ENCODE measurements around the gene CRYGB. TPM values are rescaled to one million over a fixed set of nuclear protein-coding genes. Genes with fewer than 3 reads are reported as not detected.
A peak's percentile ranks its signal among the peaks of the same experiment; 100 is the strongest.

The CRYGB gene
- total and polyA plus RNA-seq, 2 of the 13 experiments (the other 11 are each of a cell fraction or from before 2014, with no cell fraction given), result not detected

GRCh38 chr2:208179028-208179609, 33.2 kb upstream of the CRYGB start (continued):
- TF ChIP-seq NFYC (CRISPR knock-in tag; IDR thresholded peaks at IDR 0.05) (no peak), FOXK1 (CRISPR knock-in tag; IDR thresholded peaks at IDR 0.05; ENCODE audit: borderline replicate concordance, low read depth) (peak; percentile 53; the same call in 1 of the 2 replicates), PRDM15 (CRISPR knock-in tag; IDR thresholded peaks at IDR 0.05) (no peak), NR2F6 (IDR thresholded peaks at IDR 0.05) (peak; percentile 85), NR2F6 (CRISPR knock-in tag; IDR thresholded peaks at IDR 0.05) (peak; percentile 77), NR1H2 (CRISPR knock-in tag; IDR thresholded peaks at IDR 0.05; ENCODE audit: borderline replicate concordance, low read depth) (no peak), SIX1 (CRISPR knock-in tag; IDR thresholded peaks at IDR 0.05; ENCODE audit: borderline replicate concordance) (no peak), ZNF574 (CRISPR knock-in tag; IDR thresholded peaks at IDR 0.05) (peak; percentile 31; the same call in 1 of the 2 replicates), DPF2 (CRISPR knock-in tag; IDR thresholded peaks at IDR 0.05; ENCODE audit: borderline replicate concordance, low read depth) (peak; percentile 26; the same call in 1 of the 2 replicates), ZNF44 (CRISPR knock-in tag; IDR thresholded peaks at IDR 0.05) (no peak), GMEB2 (CRISPR knock-in tag; IDR thresholded peaks at IDR 0.05; ENCODE audit: low read depth) (no peak), CEBPB (IDR thresholded peaks at IDR 0.05; ENCODE audit: borderline replicate concordance, low read depth, low read length) (peak; percentile 80), ZSCAN25 (CRISPR knock-in tag; IDR thresholded peaks at IDR 0.05) (no peak), CC2D1A (CRISPR knock-in tag; IDR thresholded peaks at IDR 0.05) (no peak), MIER3 (CRISPR knock-in tag; IDR thresholded peaks at IDR 0.05; ENCODE audit: borderline replicate concordance) (no peak), SALL1 (CRISPR knock-in tag; IDR thresholded peaks at IDR 0.05) (peak; percentile 73; the same call in 1 of the 2 replicates), BCL6 (CRISPR knock-in tag; IDR thresholded peaks at IDR 0.05) (peak; percentile 88), ZMYM3 (CRISPR knock-in tag; IDR thresholded peaks at IDR 0.05) (peak; percentile 54; the same call in 1 of the 2 replicates), PAF1 (CRISPR knock-in tag; IDR thresholded peaks at IDR 0.05) (no peak), NFKB2 (CRISPR knock-in tag; IDR thresholded peaks at IDR 0.05; ENCODE audit: borderline replicate concordance) (no peak), JDP2 (CRISPR knock-in tag; IDR thresholded peaks at IDR 0.05; ENCODE audit: borderline replicate concordance) (no peak), CREB3 (CRISPR knock-in tag; IDR thresholded peaks at IDR 0.05) (no peak)

Measured in HepG2 (cell line).